ENCODE results near the gene EDIL3. TPM values are rescaled to one million over a fixed set of nuclear protein-coding genes. Genes with fewer than 3 reads are reported as not detected.

The EDIL3 gene
- polyA plus RNA-seq, 2 donors, result 1.6 to 2.7 TPM

GRCh38 chr5:83922699-83923098 lies 462.0 kb downstream of the EDIL3 start:
- Histone ChIP-seq H3K4me1 (ENCODE audit: control insufficient read depth in 2 of 2, insufficient read depth in 2 of 2, low read length in 1 of 2) (no peaks in the 10 kb centered on the region), H3K36me3 (ENCODE audit: control insufficient read depth in 2 of 2, insufficient read depth in 2 of 2, low read length in 1 of 2) (no peaks in the 10 kb centered on the region), H3K4me3 (ENCODE audit: low read depth in 1 of 2, low read length in 2 of 2) (no peak overlapping the region), H3K9me3 (ENCODE audit: control insufficient read depth in 2 of 2, insufficient read depth in 1 of 2, low read depth in 1 of 2, low read length in 1 of 2) (peaks cover 0 to 2% of the 10 kb centered on the region in 2 donors), H3K27me3 (ENCODE audit: control insufficient read depth in 1 of 2, insufficient read depth in 2 of 2, low read length in 2 of 2) (no peaks in the 10 kb centered on the region), H3K27ac (ENCODE audit: low read depth in 2 of 2, low read length in 1 of 2) (no peak overlapping the region)
- 80 to 85% methylated on average over 4 of the region's 4 CpGs for WGBS, 2 donors

GRCh38 chr5:83921666-83922193 lies 462.9 kb downstream of the EDIL3 start:
- WGBS, 2 donors, result 75 to 79% methylated on average over 5 of the region's 5 CpGs
- H3K27ac ChIP-seq (ENCODE audit: low read depth in 2 of 2, low read length in 1 of 2), result no peak overlapping the region
- H3K36me3 ChIP-seq (ENCODE audit: control insufficient read depth in 2 of 2, insufficient read depth in 2 of 2, low read length in 1 of 2), result no peaks in the 10 kb centered on the region
- H3K9me3 ChIP-seq (ENCODE audit: control insufficient read depth in 2 of 2, insufficient read depth in 1 of 2, low read depth in 1 of 2, low read length in 1 of 2), result peaks cover 0 to 2% of the 10 kb centered on the region in 2 donors
- H3K27me3 ChIP-seq (ENCODE audit: control insufficient read depth in 1 of 2, insufficient read depth in 2 of 2, low read length in 2 of 2), result no peaks in the 10 kb centered on the region
- no peaks in the 10 kb centered on the region for H3K4me1 ChIP-seq (ENCODE audit: control insufficient read depth in 2 of 2, insufficient read depth in 2 of 2, low read length in 1 of 2)
- H3K4me3 ChIP-seq (ENCODE audit: low read depth in 1 of 2, low read length in 2 of 2), result no peak overlapping the region

DNA sequence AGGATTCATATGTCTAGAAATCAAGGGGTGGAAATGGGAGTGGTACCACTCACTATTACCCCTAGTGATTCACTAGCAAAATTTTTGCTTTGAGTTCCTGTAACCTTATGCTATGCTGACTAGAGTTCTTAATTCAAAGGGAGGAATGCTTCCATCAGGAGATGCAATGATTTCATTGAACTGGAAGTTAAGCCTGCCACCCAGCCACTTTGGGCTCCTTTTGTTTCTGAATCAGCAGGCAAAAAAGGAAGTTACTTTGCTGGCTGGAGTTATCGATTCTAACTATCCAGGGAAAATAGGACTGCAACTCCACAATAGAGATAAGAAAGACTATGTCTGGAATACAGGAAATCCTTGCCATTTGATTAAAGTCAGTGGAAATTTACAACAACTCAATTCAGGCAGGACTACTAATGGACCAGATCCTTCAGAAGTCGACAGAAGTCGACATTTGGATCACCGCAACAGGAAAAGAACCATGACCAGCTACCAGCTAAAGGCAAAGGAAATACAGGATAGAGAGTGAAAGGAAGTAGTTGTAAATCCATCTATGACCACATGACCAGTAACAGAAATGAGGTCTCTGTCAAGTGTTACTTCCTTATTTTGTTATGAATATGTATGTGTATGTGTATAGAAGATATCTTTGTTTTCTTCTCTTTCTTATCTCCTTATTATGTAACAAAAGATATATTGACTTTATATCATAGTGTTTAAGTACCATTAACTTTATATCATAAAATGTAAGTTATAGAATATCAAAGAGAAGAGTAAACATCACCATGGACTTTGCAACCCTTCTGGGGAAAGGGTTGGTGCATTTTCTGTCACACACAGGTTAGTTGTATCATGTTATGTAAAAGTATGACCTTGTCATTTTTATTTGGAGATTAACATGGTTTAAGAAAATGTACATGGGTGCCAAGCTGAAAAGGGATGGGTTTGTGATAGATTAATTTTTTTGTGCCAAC lies 465.3 kb downstream of the EDIL3 start:
- H3K9me3 ChIP-seq (ENCODE audit: control insufficient read depth in 2 of 2, insufficient read depth in 1 of 2, low read depth in 1 of 2, low read length in 1 of 2), result peaks cover 0 to 2% of the 10 kb centered on the region in 2 donors
- no peaks in the 10 kb centered on the region for H3K4me1 ChIP-seq (ENCODE audit: control insufficient read depth in 2 of 2, insufficient read depth in 2 of 2, low read length in 1 of 2)
- no peaks in the 10 kb centered on the region for H3K27me3 ChIP-seq (ENCODE audit: control insufficient read depth in 1 of 2, insufficient read depth in 2 of 2, low read length in 2 of 2)
- H3K4me3 ChIP-seq (ENCODE audit: low read depth in 1 of 2, low read length in 2 of 2), result no peak overlapping the region
- 71 to 73% methylated on average over 4 of the region's 4 CpGs for WGBS, 2 donors
- no peaks in the 10 kb centered on the region for H3K36me3 ChIP-seq (ENCODE audit: control insufficient read depth in 2 of 2, insufficient read depth in 2 of 2, low read length in 1 of 2)
- no peak overlapping the region for H3K27ac ChIP-seq (ENCODE audit: low read depth in 2 of 2, low read length in 1 of 2)

DNA sequence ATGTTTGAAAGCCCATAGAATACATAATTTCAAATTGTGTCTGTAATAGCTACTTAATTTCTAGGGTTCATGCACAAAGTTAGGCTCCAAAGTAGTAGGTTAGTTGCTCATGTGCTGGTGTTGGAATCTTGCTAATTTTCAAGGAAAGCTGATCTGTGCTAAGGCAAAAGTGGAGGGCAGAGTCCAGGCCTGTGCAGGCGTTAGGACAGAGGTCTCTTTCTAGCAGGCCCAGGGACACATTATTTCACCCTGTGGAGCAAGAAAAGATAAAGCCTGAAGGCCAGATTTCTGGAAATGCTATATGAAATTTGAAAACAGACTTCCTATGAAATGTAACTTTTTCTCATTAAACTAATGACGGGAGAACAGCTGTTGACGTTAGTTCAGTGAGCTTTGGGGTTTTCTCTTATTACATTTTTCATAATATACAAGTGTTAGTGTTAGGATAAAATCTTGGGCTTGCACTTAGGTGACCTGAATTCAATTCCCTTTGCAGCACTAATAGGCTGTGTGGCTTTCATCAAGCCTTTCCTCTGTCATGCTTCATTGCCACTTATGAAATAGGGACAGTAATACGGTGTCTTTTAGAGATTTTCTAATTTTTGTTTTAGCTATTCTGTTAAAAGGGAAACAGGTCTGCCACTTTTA lies 467.3 kb downstream of the EDIL3 start:
- WGBS, 2 donors, result 74 to 76% methylated on average over 4 of the region's 4 CpGs
- Histone ChIP-seq H3K36me3 (ENCODE audit: control insufficient read depth in 2 of 2, insufficient read depth in 2 of 2, low read length in 1 of 2) (no peaks in the 10 kb centered on the region), H3K9me3 (ENCODE audit: control insufficient read depth in 2 of 2, insufficient read depth in 1 of 2, low read depth in 1 of 2, low read length in 1 of 2) (no peaks in the 10 kb centered on the region), H3K27me3 (ENCODE audit: control insufficient read depth in 1 of 2, insufficient read depth in 2 of 2, low read length in 2 of 2) (no peaks in the 10 kb centered on the region), H3K4me3 (ENCODE audit: low read depth in 1 of 2, low read length in 2 of 2) (no peak overlapping the region), H3K4me1 (ENCODE audit: control insufficient read depth in 2 of 2, insufficient read depth in 2 of 2, low read length in 1 of 2) (no peaks in the 10 kb centered on the region), H3K27ac (ENCODE audit: low read depth in 2 of 2, low read length in 1 of 2) (no peak overlapping the region)

DNA sequence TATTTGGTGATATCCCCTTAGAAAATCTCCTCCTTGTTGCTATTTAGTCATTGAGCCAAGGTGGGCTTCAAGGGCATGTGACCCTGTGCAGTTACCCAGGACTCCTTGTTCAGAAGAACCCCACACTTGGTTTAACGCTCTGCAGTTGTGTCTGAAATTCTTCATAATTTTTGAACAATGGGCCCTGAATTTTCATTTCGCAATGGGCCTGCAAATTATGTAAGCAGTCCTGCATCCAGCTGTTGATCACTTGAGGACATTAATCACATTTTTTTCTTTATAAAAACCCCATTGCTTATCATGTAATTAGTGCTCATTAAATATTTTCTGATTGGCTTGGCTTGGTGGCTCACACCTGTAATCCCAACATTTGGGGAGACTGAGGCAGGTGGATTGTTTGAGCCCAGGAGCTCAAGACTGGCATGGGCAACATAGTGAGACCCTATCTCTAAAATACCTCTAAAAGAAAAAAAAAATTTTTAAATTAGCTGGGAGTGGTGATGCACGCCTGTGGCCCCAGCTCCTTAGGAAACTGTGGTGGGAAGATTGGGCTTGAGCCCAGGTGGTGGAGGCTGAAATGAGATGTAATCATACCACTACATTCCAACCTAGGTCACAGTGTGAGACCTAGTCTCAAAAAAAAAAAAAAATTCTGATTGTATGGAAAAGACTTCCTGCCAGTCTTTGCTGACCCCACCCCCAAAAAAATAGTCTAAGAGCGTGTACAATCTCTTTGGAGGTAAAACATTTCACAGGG lies 469.8 kb downstream of the EDIL3 start:
- 85 to 88% methylated on average over 4 of the region's 4 CpGs for WGBS, 2 donors
- no peak overlapping the region for H3K27ac ChIP-seq (ENCODE audit: low read depth in 2 of 2, low read length in 1 of 2)
- no peaks in the 10 kb centered on the region for H3K36me3 ChIP-seq (ENCODE audit: control insufficient read depth in 2 of 2, insufficient read depth in 2 of 2, low read length in 1 of 2)
- H3K4me1 ChIP-seq (ENCODE audit: control insufficient read depth in 2 of 2, insufficient read depth in 2 of 2, low read length in 1 of 2), result no peaks in the 10 kb centered on the region
- H3K9me3 ChIP-seq (ENCODE audit: control insufficient read depth in 2 of 2, insufficient read depth in 1 of 2, low read depth in 1 of 2, low read length in 1 of 2), result no peaks in the 10 kb centered on the region
- H3K4me3 ChIP-seq (ENCODE audit: low read depth in 1 of 2, low read length in 2 of 2), result no peak overlapping the region
- no peaks in the 10 kb centered on the region for H3K27me3 ChIP-seq (ENCODE audit: control insufficient read depth in 1 of 2, insufficient read depth in 2 of 2, low read length in 2 of 2)

- WGBS, 2 donors, result 46 to 50% methylated on average over 4 of the region's 4 CpGs
These were observed 470.5 kb downstream of the EDIL3 start for GRCh38 chr5:83914199-83914598.

GRCh38 chr5:83913593-83913992 lies 471.1 kb downstream of the EDIL3 start:
- Histone ChIP-seq H3K27ac (ENCODE audit: low read depth in 2 of 2, low read length in 1 of 2) (no peak overlapping the region), H3K9me3 (ENCODE audit: control insufficient read depth in 2 of 2, insufficient read depth in 1 of 2, low read depth in 1 of 2, low read length in 1 of 2) (no peaks in the 10 kb centered on the region), H3K4me3 (ENCODE audit: low read depth in 1 of 2, low read length in 2 of 2) (no peak overlapping the region), H3K4me1 (ENCODE audit: control insufficient read depth in 2 of 2, insufficient read depth in 2 of 2, low read length in 1 of 2) (no peaks in the 10 kb centered on the region), H3K27me3 (ENCODE audit: control insufficient read depth in 1 of 2, insufficient read depth in 2 of 2, low read length in 2 of 2) (no peaks in the 10 kb centered on the region), H3K36me3 (ENCODE audit: control insufficient read depth in 2 of 2, insufficient read depth in 2 of 2, low read length in 1 of 2) (no peaks in the 10 kb centered on the region)
- WGBS, 2 donors, result 69 to 79% methylated on average over 1 of the region's 1 CpG

More at GRCh38 chr5:83914199-83914598, 470.5 kb downstream of the EDIL3 start:
- Histone ChIP-seq H3K4me1 (ENCODE audit: control insufficient read depth in 2 of 2, insufficient read depth in 2 of 2, low read length in 1 of 2) (no peaks in the 10 kb centered on the region), H3K4me3 (ENCODE audit: low read depth in 1 of 2, low read length in 2 of 2) (no peak overlapping the region), H3K9me3 (ENCODE audit: control insufficient read depth in 2 of 2, insufficient read depth in 1 of 2, low read depth in 1 of 2, low read length in 1 of 2) (no peaks in the 10 kb centered on the region), H3K27me3 (ENCODE audit: control insufficient read depth in 1 of 2, insufficient read depth in 2 of 2, low read length in 2 of 2) (no peaks in the 10 kb centered on the region), H3K36me3 (ENCODE audit: control insufficient read depth in 2 of 2, insufficient read depth in 2 of 2, low read length in 1 of 2) (no peaks in the 10 kb centered on the region), H3K27ac (ENCODE audit: low read depth in 2 of 2, low read length in 1 of 2) (no peak overlapping the region)

DNA sequence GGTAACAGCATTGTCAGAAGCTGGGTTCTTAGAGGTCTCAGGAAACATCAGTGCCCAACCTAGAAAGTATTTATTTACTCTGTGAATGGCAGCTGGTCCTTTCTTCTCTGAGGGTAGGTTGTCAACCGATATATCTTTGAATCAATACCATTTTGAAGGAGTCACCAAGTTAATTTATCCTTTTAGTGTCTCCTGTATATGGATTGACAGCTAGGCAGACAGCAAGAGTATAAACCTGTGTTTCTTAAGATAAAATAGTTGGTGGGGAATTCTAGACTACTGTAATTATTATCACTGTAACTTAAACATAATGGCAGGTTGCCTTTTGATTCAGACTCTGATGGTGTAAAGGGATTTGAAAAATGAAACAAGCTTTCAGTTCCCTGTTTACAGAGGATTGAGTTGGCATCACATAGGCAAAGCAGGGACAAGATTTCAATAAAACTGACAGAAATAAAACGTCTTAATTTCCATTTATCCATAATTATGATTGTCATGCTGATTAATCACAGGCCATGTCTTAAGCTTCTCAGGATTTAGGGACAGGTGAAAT lies 473.2 kb downstream of the EDIL3 start:
- no peaks in the 10 kb centered on the region for H3K36me3 ChIP-seq (ENCODE audit: control insufficient read depth in 2 of 2, insufficient read depth in 2 of 2, low read length in 1 of 2)
- H3K4me1 ChIP-seq (ENCODE audit: control insufficient read depth in 2 of 2, insufficient read depth in 2 of 2, low read length in 1 of 2), result no peaks in the 10 kb centered on the region
- 50 to 55% methylated on average over 2 of the region's 2 CpGs for WGBS, 2 donors
- H3K27ac ChIP-seq (ENCODE audit: low read depth in 2 of 2, low read length in 1 of 2), result no peak overlapping the region
- H3K9me3 ChIP-seq (ENCODE audit: control insufficient read depth in 2 of 2, insufficient read depth in 1 of 2, low read depth in 1 of 2, low read length in 1 of 2), result no peaks in the 10 kb centered on the region
- H3K4me3 ChIP-seq (ENCODE audit: low read depth in 1 of 2, low read length in 2 of 2), result no peak overlapping the region
- no peaks in the 10 kb centered on the region for H3K27me3 ChIP-seq (ENCODE audit: control insufficient read depth in 1 of 2, insufficient read depth in 2 of 2, low read length in 2 of 2)

- H3K27ac ChIP-seq (ENCODE audit: low read depth in 2 of 2, low read length in 1 of 2), result no peak overlapping the region
- H3K4me3 ChIP-seq (ENCODE audit: low read depth in 1 of 2, low read length in 2 of 2), result no peak overlapping the region
- 66 to 70% methylated on average over 3 of the region's 3 CpGs for WGBS, 2 donors
- H3K27me3 ChIP-seq (ENCODE audit: control insufficient read depth in 1 of 2, insufficient read depth in 2 of 2, low read length in 2 of 2), result no peaks in the 10 kb centered on the region
- H3K9me3 ChIP-seq (ENCODE audit: control insufficient read depth in 2 of 2, insufficient read depth in 1 of 2, low read depth in 1 of 2, low read length in 1 of 2), result no peaks in the 10 kb centered on the region
- H3K36me3 ChIP-seq (ENCODE audit: control insufficient read depth in 2 of 2, insufficient read depth in 2 of 2, low read length in 1 of 2), result no peaks in the 10 kb centered on the region
- H3K4me1 ChIP-seq (ENCODE audit: control insufficient read depth in 2 of 2, insufficient read depth in 2 of 2, low read length in 1 of 2), result no peaks in the 10 kb centered on the region
These were observed 484.4 kb downstream of the EDIL3 start for GRCh38 chr5:83900306-83900705.
